Measurements from ENCODE around the gene CD300LF. TPM values are rescaled to one million over a fixed set of nuclear protein-coding genes. Genes with fewer than 3 reads are reported as not detected.

CD300LF gene
- total and polyA plus RNA-seq, 2 donors = 0.63 to 1.3 TPM

DNA sequence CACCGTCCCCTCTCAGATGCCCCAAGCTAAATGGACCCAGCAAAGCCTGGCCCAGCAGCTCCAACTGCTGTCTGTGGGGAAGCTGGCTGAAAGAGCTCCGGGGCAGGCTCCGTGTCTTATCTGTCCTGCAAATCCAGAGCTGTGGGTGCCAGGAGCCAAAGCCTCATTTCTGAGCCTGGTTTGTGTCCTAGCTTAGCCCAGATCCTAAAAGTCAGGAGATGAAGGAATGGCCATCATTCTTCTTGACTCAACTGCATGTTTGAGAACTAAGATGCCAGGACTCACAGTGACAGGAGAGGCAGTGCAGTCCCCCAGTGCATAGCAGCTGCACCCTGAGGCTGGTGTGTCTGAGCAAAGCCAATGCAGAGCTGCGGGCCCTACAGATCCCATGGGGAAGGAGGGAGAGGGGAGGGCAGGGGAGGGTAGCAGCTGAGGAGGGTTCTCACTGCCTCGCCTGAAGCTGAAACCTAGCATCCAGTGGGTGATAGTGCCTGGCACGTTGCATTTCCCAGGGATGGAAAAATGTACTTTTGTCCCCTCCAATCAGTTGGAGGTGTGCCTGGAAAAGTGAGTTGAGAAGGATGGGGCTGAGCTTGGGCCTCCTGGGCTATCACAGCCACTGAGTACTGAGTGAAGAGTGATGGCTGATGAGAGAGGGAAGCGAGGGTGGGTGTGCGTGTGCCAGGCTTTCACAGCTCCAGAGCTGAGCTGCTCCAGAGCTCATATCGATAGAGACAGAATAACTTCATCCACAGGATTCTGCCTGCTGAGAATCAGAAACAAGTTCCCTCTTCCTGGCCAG, 64.7 kb downstream of the CD300LF start:
- no peak overlapping the region for H3K27ac ChIP-seq (ENCODE audit: low read depth)
- H3K36me3 ChIP-seq (ENCODE audit: insufficient read depth) = no peaks in the 10 kb centered on the region
- no peak for DNase-seq (ENCODE audit: extremely low spot score)
- H3K4me1 ChIP-seq (ENCODE audit: insufficient read depth) = no peaks in the 10 kb centered on the region
- H3K4me3 ChIP-seq (ENCODE audit: low read depth, low read length) = no peak overlapping the region
- WGBS = 36% methylated on average over 9 of the region's 9 CpGs

DNA sequence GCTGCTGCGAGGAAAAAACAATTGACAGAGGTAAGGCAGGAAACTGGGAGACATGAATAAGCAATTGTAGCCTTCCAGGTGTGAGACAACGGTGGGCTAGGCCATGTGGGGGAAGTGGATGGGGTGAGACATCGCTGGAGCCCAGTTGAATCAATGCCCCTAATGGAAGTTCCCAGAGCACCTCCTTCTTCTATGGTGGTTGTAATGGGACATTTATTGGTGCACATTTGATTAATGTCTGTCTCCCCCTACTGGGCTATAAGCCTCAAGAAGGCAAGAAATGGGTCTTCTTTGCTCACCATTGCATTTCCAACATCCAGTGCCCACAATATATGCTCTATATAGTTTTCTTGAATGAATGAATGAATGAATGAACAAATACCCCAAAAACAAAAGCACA, 66.5 kb downstream of the CD300LF start:
- Histone ChIP-seq H3K4me1 (ENCODE audit: insufficient read depth) (no peaks in the 10 kb centered on the region), H3K36me3 (ENCODE audit: insufficient read depth) (no peaks in the 10 kb centered on the region), H3K27ac (ENCODE audit: low read depth) (no peak overlapping the region), H3K4me3 (ENCODE audit: low read depth, low read length) (no peak overlapping the region)
- WGBS = 66% methylated on average over 3 of the region's 3 CpGs
- no peak for DNase-seq (ENCODE audit: extremely low spot score)

DNA sequence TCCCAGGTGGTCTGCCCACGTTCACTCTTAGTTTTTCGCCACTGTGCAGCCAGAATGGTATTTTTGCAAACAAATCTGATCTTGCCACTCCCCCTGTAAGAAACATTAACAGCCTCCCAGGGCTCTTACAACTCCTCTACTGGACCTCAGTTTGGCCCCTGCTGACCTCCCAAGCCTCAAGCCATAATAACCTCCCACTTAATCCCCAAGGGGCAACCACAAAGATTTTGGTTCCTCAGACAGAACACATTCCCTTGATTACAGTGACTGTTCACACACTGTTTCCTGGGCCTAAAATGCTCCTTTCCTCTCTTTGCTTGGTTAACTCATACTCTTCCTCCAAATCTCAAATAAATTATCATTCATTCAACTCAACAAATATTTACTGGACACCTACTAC, 67.7 kb downstream of the CD300LF start:
- H3K4me3 ChIP-seq (ENCODE audit: low read depth, low read length) = no peak overlapping the region
- 78% methylated on average over 2 of the region's 2 CpGs for WGBS
- no peaks in the 10 kb centered on the region for H3K36me3 ChIP-seq (ENCODE audit: insufficient read depth)
- DNase-seq (ENCODE audit: extremely low spot score) = no peak
- no peaks in the 10 kb centered on the region for H3K4me1 ChIP-seq (ENCODE audit: insufficient read depth)
- no peak overlapping the region for H3K27ac ChIP-seq (ENCODE audit: low read depth)

DNA sequence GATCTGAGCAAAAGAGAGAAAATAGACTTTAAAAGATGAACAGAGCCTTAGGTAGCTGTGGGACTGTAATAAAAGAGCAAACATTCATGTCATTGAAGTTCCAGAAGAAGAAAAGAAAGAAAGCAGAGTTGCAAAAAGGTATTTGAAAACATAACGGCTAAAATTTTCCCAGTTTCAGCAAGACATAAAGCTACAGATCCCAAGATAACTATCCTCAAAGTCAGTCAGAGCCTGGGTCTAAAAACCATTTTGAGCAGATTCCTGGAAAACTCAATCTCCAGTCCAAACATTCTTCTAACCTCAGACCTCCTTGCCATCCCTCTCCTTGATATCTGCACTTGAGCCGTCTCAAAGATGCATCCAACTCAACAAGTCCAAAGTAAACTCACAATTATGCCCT, 68.3 kb downstream of the CD300LF start:
- no peak overlapping the region for H3K27ac ChIP-seq (ENCODE audit: low read depth)
- no peak for DNase-seq (ENCODE audit: extremely low spot score)
- whole genome bisulfite sequencing = 73% methylated on average over 2 of the region's 2 CpGs

More for the DNA sequence above, 68.3 kb downstream of the CD300LF start:
- H3K36me3 ChIP-seq (ENCODE audit: insufficient read depth) = no peaks in the 10 kb centered on the region
- no peak overlapping the region for H3K4me3 ChIP-seq (ENCODE audit: low read depth, low read length)
- H3K4me1 ChIP-seq (ENCODE audit: insufficient read depth) = no peaks in the 10 kb centered on the region

Other genes starting within 250 kb of the CD300LF start
- gene CD300A, start 246.3 kb downstream of the CD300LF start, total RNA-seq = 2.7 TPM
- gene CD300A, start 246.3 kb downstream of the CD300LF start, polyA plus RNA-seq = 5.2 TPM
- not detected for gene CD300LB, start 181.4 kb downstream of the CD300LF start, total RNA-seq
- gene CD300LB, start 181.4 kb downstream of the CD300LF start, polyA plus RNA-seq = 0.46 TPM
- 0.69 TPM for gene CD300C, start 166.8 kb downstream of the CD300LF start, total RNA-seq
- gene CD300C, start 166.8 kb downstream of the CD300LF start, polyA plus RNA-seq = 2.3 TPM
- not detected for gene CD300H, start 145.4 kb downstream of the CD300LF start, total RNA-seq
- gene CD300H, start 145.4 kb downstream of the CD300LF start, polyA plus RNA-seq = 0.18 TPM
- not detected for gene CD300LD, start 120.6 kb downstream of the CD300LF start, total RNA-seq
- not detected for gene CD300LD, start 120.6 kb downstream of the CD300LF start, polyA plus RNA-seq
- gene CD300E, start 89.2 kb downstream of the CD300LF start, total RNA-seq = 0.42 TPM
- 2.1 TPM for gene CD300E, start 89.2 kb downstream of the CD300LF start, polyA plus RNA-seq
- 3.2 TPM for gene RAB37, start 24.3 kb upstream of the CD300LF start, total RNA-seq
- gene RAB37, start 24.3 kb upstream of the CD300LF start, polyA plus RNA-seq = 6.7 TPM
- gene NHERF1, start 35.7 kb upstream of the CD300LF start, total RNA-seq = 8.5 TPM
- gene NHERF1, start 35.7 kb upstream of the CD300LF start, polyA plus RNA-seq = 16.7 TPM
- gene NAT9, start 63.4 kb upstream of the CD300LF start, total RNA-seq = 20.7 TPM
- 33.3 TPM for gene NAT9, start 63.4 kb upstream of the CD300LF start, polyA plus RNA-seq
- gene GRIN2C, start 147.0 kb upstream of the CD300LF start, total RNA-seq = 1.9 TPM
- 0.47 TPM for gene GRIN2C, start 147.0 kb upstream of the CD300LF start, polyA plus RNA-seq
- gene FDXR, start 160.1 kb upstream of the CD300LF start, total RNA-seq = 3.7 TPM
- 12.3 TPM for gene FDXR, start 160.1 kb upstream of the CD300LF start, polyA plus RNA-seq
- gene FADS6, start 180.7 kb upstream of the CD300LF start, total RNA-seq = 0.48 TPM
- 0.96 TPM for gene FADS6, start 180.7 kb upstream of the CD300LF start, polyA plus RNA-seq
- 0.53 TPM for gene USH1G, start 210.3 kb upstream of the CD300LF start, total RNA-seq
- 0.16 TPM for gene USH1G, start 210.3 kb upstream of the CD300LF start, polyA plus RNA-seq
- not detected for gene OTOP2, start 211.3 kb upstream of the CD300LF start, total RNA-seq
- gene OTOP2, start 211.3 kb upstream of the CD300LF start, polyA plus RNA-seq = not detected
- gene OTOP3, start 223.0 kb upstream of the CD300LF start, total RNA-seq = not detected
- not detected for gene OTOP3, start 223.0 kb upstream of the CD300LF start, polyA plus RNA-seq